Ascending aorta (tissue), 2 donors: ENCODE data around the gene RAD51AP1. TPM values are rescaled to one million over a fixed set of nuclear protein-coding genes. Genes with fewer than 3 reads are reported as not detected.

Source experiments
- DNase-seq, 2 donors: peaks; one replicate each; pipeline ENCODE4 v3.0.0-alpha.2; 2019; ENCODE audit warnings: low spot score in 2 of 2
- H3K27ac ChIP-seq, 2 donors: fragments of 200-600 bp; sonication (generic); one replicate each; pipeline ENCODE4 v1.5.1; 2016 to 2017; ENCODE audit warnings: mild to moderate bottlenecking in 1 of 2
- H3K27me3 ChIP-seq: fragments of 200-600 bp; sonication (generic); one replicate; pipeline ENCODE4 v1.5.1; 2017
- H3K36me3 ChIP-seq, 2 donors: fragments of 200-600 bp; sonication (generic); one replicate each; pipeline ENCODE4 v1.5.1; 2016
- H3K4me1 ChIP-seq, 2 donors: fragments of 200-600 bp; sonication (generic); one replicate each; pipeline ENCODE4 v1.5.1; 2016 to 2017; ENCODE audit warnings: mild to moderate bottlenecking in 1 of 2
- H3K4me3 ChIP-seq, 2 donors: fragments of 200-600 bp; sonication (generic); one replicate each; pipeline ENCODE4 v1.5.1; 2016 to 2017; ENCODE audit warnings: mild to moderate bottlenecking in 1 of 2
- H3K9me3 ChIP-seq, 2 donors: fragments of 200-600 bp; sonication (generic); one replicate each; pipeline ENCODE4 v1.5.1; 2016
- intact Hi-C: fragments of 100-400 bp; cut with DNase I; formaldehyde crosslinking; loops from one replicate; pipeline ENCODE4 v1.15.1; 2023
- total RNA-seq: library from RNA; depleted of rRNA; stranded (reverse); fragments of >200 nt; gene quantifications from one replicate; pipeline ENCODE4 v1.1.0, GENCODE V29; 2016
- TF ChIP-seq, protein P1 (sequence below), 3 experiments: fragments of 200-600 bp in 2 of 3; fragments of 450-650 bp in 1 of 3; sonication (generic) in 2 of 3; IDR thresholded peaks; one replicate each; pipeline ENCODE4 v1.5.1; 2016 to 2019; ENCODE audit warnings: antibody characterized with exemption in 3 of 3, mild to moderate bottlenecking in 1 of 3, moderate library complexity in 1 of 3

The RAD51AP1 gene, protein sequence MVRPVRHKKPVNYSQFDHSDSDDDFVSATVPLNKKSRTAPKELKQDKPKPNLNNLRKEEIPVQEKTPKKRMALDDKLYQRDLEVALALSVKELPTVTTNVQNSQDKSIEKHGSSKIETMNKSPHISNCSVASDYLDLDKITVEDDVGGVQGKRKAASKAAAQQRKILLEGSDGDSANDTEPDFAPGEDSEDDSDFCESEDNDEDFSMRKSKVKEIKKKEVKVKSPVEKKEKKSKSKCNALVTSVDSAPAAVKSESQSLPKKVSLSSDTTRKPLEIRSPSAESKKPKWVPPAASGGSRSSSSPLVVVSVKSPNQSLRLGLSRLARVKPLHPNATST
- not detected for total RNA-seq

DNA sequence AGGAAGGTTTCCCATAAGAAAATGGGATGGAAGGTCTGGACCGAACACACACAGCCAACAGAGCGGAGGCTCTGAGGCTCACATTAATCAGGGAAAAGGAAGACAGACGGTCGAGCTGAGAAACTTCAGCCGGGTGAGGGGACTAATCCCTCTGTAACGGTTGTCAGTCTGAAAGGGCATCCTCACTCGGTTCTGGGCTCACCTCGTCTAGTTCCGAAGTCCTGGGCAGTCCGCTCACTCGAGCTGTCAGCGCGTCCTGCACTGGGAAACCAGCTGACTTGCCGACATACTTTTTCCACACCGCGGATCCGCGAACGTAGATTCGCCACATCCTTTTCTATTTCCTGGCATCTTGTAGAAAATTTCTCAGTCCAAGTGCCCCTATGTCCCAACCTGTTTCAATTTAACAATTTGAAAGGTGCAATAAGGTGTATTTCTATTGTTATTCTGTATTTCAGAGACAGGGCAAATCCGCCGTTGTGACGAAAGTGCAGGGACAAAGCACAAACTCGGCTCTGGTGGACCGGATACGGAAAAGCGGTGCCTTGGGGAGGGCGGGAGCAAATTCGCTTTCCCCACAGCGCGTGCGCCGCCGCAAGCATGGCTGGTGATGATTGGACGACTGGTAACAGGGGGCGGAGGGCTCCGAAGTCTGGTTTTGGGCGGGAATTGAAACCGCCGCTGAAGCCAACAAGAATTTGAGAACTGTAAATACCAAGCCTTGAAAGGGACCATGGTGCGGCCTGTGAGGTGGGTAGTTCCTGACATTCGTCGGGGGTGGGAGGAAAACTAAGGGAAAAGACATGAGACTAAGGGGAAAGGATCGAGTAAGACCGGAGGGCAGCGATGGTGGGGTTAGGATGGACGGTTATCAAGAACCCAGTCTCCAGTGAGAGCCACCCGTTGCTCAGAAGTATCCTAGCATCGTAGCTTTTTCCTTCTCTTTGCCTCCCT lies at the start of gene RAD51AP1:
Gene RAD51AP1, plus strand, starts transcription at position 684 of the 954 bp plus-strand sequence. Its CDS starts 50 bp downstream, at position 734.
- peak; percentile 74 to 96 for DNase-seq
- no peaks in the 10 kb centered on the region for H3K27me3 ChIP-seq
- TF ChIP-seq, protein P1, sequence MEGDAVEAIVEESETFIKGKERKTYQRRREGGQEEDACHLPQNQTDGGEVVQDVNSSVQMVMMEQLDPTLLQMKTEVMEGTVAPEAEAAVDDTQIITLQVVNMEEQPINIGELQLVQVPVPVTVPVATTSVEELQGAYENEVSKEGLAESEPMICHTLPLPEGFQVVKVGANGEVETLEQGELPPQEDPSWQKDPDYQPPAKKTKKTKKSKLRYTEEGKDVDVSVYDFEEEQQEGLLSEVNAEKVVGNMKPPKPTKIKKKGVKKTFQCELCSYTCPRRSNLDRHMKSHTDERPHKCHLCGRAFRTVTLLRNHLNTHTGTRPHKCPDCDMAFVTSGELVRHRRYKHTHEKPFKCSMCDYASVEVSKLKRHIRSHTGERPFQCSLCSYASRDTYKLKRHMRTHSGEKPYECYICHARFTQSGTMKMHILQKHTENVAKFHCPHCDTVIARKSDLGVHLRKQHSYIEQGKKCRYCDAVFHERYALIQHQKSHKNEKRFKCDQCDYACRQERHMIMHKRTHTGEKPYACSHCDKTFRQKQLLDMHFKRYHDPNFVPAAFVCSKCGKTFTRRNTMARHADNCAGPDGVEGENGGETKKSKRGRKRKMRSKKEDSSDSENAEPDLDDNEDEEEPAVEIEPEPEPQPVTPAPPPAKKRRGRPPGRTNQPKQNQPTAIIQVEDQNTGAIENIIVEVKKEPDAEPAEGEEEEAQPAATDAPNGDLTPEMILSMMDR (IDR thresholded peaks at IDR 0.05) = no peak
- H3K27ac ChIP-seq = peak within 1 kb of the TSS; percentile 86 to 94
- peak within 1 kb of the TSS; percentile 75 to 86 for H3K4me3 ChIP-seq
- H3K9me3 ChIP-seq = no peaks in the 10 kb centered on the region
- peaks cover 4 to 13% of the 10 kb centered on the region in 2 donors for H3K4me1 ChIP-seq
- peaks cover 10 to 16% of the 10 kb centered on the region in 2 donors for H3K36me3 ChIP-seq
- intact Hi-C loops = loop anchor here (2.0 to 10.0 kb wide), 6 partner anchors 64 to 666 kb away; partner anchors contain the start of genes AKAP3, NDUFA9, PARP11 and TIGAR

DNA sequence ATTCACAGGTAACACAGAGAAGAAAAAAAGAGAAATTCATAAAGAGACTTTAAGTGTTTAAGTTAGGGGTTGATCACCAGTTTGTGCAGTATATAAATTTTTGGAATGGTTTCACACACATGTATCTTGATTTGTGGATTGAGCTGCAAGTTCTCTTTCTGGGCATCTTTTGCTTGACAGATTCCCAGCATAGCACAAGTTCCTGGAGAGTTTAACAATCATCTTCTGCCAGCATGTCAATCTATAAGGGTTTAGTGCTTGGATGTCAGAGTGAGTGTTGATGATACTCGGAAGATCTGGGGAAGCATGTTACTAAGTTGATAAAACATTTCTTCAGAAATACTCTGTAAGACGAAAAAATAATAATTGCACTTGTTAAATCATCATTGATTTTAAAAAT lies 49.1 kb upstream of the RAD51AP1 start:
- TF ChIP-seq, protein P1 (IDR thresholded peaks at IDR 0.05) = no peak
- intact Hi-C loops = no loop called here
- H3K4me1 ChIP-seq = no peaks in the 10 kb centered on the region
- no peaks in the 10 kb centered on the region for H3K27me3 ChIP-seq
- H3K9me3 ChIP-seq = no peaks in the 10 kb centered on the region
- H3K27ac ChIP-seq = no peak overlapping the region
- H3K4me3 ChIP-seq = no peak overlapping the region
- peaks cover 23 to 40% of the 10 kb centered on the region in 2 donors for H3K36me3 ChIP-seq
- DNase-seq = no peak

DNA sequence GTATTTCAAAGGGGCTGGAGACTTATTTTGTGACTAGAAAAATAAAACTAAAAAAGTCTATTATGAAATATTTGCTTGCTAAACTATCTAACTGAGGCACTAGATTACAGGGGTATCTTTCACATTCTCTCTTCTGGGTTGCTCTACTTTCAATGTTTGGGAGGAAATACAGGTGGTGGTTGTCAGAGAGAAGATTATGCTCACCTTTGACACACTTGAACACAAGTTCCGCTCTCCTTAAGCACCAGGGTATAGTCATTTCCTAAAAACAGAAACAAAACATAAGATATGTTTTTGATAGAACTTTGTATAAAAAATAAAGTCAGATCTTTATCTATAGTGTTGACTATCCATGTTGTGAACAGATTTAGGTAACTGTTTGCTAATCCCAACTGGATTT lies 47.7 kb upstream of the RAD51AP1 start:
- Histone ChIP-seq H3K36me3 (peaks cover 23 to 40% of the 10 kb centered on the region in 2 donors), H3K4me1 (no peaks in the 10 kb centered on the region), H3K27ac (no peak overlapping the region), H3K27me3 (no peaks in the 10 kb centered on the region), H3K9me3 (no peaks in the 10 kb centered on the region), H3K4me3 (no peak overlapping the region)
- DNase-seq = no peak
- TF ChIP-seq, protein P1 (IDR thresholded peaks at IDR 0.05) = no peak
- intact Hi-C loops = no loop called here

DNA sequence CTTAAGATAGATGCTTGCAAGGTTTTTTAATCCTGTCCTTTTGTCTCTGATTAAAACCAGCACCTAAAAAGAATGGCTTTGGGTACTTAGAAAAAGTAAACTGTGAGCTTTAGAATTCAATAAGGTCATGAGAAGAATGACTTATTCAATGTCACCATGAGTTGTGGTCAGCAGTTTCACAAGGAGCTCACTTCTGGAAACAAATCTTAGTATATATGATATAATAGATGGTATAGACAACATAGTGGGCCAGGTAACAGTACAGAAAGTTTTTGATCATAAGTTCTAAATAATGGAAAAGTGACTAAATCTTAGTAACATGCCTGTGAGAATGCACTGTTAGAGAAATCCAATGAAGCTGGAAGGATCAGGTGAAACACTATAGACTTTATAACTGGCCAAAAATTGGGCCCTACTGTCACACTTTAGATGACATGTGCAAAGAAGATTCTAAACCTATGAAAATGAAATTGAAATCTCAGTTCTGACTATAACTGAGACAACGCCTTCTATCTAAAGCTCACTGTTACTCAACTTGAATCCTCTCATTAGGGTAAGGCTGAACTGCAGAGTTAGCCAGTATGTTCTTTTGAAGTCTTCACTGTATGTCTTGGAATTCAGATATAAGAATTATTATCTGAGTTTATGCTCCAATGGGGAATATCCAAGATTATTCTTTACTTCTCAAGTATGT lies 42.4 kb upstream of the RAD51AP1 start:
- H3K4me1 ChIP-seq = no peaks in the 10 kb centered on the region
- DNase-seq = no peak
- no peak overlapping the region for H3K4me3 ChIP-seq
- H3K27me3 ChIP-seq = no peaks in the 10 kb centered on the region
- TF ChIP-seq, protein P1 (IDR thresholded peaks at IDR 0.05) = no peak
- intact Hi-C loops = no loop called here
- H3K36me3 ChIP-seq = peaks cover 18 to 26% of the 10 kb centered on the region in 2 donors
- no peaks in the 10 kb centered on the region for H3K9me3 ChIP-seq
- no peak overlapping the region for H3K27ac ChIP-seq

DNA sequence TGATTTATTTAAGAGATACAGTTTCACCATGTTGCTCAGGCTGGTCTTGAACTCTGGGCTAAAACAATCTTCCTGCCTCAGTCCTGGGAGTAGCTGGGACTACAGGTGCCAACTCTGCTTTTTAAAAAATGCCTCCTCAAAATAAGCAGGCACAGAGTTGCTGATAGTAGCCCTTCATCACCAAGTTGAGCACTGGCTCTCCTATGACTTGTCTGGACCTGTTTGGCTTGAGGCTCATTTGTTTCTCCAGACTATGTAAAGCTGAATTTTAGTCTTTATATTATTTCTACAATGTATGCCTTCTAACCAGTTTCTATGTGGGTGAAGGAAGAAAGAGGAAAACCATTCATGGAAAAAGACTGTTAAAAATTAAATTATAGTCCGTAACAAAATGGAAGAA lies 39.5 kb upstream of the RAD51AP1 start:
- no peak overlapping the region for H3K27ac ChIP-seq
- DNase-seq = no peak
- no peak overlapping the region for H3K4me3 ChIP-seq
- H3K9me3 ChIP-seq = no peaks in the 10 kb centered on the region
- intact Hi-C loops = no loop called here
- H3K4me1 ChIP-seq = no peaks in the 10 kb centered on the region
- no peaks in the 10 kb centered on the region for H3K27me3 ChIP-seq
- H3K36me3 ChIP-seq = peaks cover 37 to 41% of the 10 kb centered on the region in 2 donors
- TF ChIP-seq, protein P1 (IDR thresholded peaks at IDR 0.05) = no peak
